Measurements from ENCODE around the gene HLF.

HLF gene

DNA sequence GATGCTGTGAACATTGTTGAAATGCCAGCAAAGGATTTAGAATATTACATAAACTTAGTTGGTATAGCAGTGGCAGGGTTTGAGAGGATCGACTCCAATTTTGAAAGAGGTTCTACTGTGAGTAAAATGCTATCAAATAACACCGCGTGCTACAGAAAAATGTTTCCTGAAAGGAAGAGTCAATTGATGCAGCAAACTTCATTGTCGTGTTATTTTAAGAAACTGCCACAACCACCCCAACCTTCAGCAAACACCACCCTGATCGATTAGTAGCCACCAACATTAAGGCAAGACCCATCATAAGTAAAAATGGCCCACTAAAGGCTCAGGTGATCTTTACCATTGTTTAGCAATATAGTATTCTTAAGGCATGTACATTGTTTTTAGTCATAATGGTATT lies 27.3 kb downstream of the HLF start:
- no peak for DNase-seq

DNA sequence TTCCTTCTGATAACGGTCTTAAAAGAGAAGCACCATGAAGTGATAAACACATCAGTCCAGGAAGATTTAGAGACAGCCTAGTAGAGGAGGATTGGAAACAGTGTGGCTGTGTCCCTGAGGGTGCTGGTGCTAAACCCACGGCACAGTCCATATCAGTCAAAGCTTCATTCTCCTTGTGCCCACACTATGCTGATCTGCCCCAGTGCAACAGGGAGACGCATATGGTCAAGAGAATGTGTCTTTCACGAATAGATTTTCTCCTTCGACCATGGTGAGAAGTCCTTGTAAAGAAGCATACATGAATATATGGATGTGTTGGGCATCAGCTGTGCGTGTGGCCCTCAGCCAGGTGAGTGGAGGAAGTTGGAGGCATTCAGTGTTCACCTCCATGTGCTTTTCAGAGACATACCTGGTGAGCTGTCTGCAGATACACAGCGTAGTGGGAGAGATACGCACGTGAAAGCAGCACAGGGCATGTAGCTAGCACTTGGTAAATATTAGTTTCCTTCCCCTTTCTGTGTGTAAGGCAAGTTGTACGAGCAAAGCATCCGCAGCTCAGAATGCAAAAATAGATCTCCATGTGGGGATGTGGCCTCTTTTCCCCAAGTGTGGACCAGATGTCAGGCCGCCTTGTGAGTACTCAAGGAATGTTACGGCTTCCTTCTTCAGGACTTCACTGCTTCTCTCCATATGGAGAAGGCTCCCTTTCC lies 29.4 kb downstream of the HLF start:
- no peak for DNase-seq

DNA sequence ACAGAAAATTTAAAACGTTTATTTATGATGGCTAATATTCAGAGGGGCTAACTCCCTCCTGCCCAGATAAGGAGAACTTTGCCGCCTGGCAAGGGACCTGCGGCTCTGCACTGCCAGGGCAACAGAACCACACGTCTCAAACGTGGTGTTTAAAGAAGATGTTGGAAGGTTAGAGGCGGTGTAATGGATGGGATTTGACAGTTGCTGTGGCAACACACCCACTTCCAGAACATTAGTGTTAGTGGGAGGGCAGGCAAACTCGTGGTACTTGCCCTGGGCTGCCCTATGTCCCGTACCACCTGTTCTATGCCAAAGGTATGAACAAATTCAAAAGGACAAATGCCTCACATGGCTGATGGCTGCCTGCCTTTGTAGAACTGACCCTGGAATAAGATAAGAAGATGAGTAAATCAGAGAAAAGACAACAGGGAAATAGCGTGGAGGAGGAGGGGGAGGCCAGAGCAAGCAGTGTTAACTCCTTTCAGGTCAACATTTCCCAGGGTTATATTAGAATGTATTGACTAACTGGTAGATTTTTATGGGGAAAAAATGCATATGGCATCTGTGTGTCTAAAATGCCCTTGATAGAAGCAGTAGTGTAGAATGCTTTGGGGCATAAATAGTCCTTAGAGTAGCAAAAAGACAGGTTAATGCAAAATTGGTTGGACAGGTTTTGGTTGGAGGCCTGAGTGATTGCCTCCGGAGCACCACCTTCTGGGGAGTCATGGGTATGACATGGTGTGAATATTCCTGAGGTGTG lies 30.8 kb downstream of the HLF start:
- DNase-seq, result peak; percentile 65

DNA sequence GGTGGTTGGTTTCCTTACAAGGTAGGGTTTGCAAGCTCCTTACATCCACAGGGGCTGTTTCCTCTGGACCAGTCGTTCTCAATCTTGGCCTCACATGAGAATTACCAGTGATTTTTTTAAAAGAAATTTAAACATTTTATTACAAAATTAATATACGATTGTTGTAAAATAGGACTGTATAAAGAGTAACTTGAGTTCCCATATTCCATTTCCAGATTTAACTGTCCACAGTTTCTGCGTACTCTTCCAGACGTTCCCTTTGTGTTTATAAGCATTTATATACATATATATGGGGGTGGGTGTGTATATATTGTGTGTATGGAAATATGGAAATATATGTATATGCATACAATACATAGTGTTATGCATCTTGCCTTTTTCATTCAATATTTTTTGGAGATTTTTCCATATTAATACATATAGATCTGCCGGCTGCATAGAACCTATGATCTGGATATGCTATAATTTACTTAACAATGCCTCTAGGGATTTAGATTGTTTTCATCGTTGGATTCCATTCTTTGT lies 31.5 kb downstream of the HLF start:
- DNase-seq, result no peak

DNA sequence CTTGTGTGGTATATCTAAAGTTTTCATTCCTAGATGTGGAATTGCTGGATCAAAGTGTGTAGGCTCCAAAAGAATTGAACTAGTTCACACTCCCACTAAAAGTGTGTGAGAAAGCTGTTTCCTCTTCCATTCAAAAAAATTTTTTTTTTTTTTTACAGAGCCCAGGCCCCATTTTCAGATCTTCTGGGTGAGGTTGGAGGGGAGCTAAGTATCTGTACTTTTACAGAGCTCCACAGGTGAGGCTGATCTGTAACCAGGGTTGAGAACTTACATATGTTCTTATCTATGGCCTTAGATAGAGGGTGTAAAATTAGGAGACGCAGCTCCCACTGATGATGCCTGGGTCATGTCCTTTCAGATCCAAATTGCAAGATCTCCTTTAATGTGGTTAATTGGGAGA lies 31.9 kb downstream of the HLF start:
- DNase-seq, result no peak

DNA sequence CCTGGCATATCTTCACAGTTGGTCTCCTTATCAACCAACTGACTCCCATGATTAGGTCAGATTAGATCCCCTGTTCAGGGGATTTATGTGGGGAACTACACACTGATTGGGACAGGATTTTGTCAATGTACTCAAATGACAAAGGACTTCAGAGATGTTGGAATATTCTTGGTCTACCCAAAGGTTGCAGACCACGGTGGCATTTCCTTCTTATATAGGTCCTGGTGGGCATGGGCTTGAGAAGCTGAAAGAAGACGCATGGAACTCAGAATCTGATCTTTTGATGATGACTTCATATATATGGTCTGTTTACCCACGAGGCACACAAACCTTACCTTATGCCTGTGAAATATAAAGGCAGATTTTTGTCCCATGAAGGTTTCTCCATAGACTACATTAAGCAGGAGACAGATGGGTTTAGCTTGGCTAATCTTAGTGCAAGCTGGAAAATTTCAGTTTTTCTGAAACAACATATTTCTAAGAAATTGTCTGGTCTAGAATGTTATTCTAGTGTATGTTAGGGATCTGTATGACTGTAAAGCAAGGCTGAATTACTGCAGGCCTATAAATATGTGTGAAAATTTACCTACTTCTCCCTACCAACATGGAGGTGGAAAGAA lies 33.5 kb downstream of the HLF start:
- no peak for DNase-seq

- no peak for DNase-seq
Observed at GRCh38 chr17:55299162-55299838, 34.5 kb downstream of the HLF start.

- no peak for DNase-seq
Observed at GRCh38 chr17:55299890-55300289, 35.1 kb downstream of the HLF start.

- DNase-seq, result no peak
Observed at GRCh38 chr17:55300479-55301290, 35.9 kb downstream of the HLF start.

- no peak for DNase-seq
Observed at GRCh38 chr17:55301521-55302406, 37.0 kb downstream of the HLF start.

DNA sequence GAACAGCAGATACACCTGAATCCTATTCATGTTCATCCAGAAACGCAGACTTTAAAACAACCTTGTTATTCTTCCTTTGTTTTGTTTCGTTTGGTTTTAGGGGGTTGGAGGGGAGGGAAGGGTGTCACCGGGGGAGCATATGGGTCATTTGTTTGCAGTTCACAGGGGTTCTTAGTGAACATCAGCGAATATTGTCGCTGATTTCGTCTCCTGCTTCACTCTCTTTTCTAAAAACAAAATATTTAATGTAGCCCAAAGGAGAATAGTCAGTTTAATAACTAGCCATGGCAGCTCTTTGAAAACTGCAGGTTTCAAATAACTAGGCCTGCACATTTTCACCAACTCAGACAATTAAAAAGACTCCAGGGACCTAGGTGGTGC lies 37.6 kb downstream of the HLF start:
- DNase-seq, result no peak

DNA sequence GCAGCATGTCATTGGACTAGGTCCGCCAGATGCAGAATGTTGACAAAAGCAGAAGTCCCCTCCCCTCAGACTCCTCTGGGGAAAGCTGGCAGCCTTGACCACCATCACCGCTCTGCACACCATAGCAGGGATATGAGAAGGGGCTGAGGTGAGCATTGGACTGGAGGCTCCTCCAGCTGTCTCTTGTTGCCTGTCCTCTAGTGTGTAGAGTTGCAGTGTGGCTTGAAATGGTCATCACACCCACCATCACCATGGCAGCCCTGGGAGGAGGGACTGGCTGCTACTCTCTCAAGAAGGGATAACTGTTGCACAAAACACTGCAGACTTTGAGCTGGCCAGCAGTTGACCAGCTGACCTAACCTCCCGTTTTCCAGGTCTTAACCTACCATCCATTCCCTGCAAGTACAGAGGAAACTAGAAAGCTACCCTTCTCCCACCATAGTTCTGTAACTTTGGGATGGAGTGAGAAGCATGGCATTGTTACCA lies 38.3 kb downstream of the HLF start:
- DNase-seq, result no peak

DNA sequence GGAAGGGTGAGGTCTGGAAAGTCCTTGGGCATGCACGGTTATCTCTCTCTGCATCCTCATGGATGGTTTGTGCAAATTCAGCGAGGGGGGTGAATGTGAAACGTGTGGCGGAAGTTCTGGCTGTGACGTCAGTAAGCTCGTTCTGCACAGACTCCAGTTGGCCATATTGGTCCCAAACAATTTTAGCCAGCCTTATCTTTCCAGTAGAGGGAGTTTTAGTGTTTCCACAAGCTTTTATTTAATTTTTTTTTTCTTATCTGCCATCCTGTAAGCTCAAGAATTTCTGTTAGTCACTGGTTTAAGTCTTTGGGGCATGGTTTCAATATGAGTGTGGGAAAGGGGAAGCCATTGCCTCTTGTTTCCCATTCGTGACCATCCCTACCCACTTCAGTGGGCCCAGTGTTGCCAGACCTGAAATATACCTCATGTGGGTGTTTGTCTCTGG lies 39.0 kb downstream of the HLF start:
- DNase-seq, result no peak

- DNase-seq, result no peak
Observed at GRCh38 chr17:55304171-55304859, 39.6 kb downstream of the HLF start.

DNA sequence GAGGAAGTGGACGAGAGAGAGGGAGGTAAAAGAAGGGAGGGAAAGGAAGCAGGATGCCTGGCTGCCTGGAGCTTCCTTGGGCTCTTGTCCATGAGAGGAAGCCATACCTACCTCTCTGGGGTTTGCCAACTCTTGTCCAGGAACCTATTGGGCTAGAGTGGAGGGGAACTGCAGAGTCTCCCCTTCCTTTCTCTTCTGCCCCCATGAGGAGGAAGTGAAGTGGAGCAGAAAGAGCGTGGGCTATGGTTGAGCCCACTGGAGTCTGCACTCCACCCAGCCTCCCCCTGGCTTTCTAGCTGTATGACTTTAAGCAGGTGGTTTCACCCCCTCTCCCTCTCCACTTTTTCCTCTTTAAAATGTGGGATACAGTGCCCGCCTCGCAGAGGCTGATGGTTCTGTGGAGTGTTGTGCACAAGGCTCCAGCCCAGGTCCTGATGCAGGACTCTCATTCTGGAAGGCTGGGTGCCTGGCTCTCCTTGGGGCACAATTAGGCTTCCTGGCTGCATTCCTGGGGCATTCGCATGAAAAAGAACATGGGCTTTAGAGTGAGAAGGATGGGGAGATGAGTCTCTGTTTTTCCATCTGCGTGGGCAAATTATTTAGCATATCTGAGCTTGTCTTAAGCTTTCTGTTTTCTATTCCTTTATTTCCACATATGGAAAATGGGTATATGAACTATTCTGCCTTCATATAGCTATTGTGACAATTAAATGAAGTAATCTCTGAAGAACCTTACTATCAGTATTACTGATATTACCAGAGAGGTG lies 40.7 kb downstream of the HLF start:
- no peak for DNase-seq

- no peak for DNase-seq
Observed at GRCh38 chr17:55307879-55308278, 43.1 kb downstream of the HLF start.

DNA sequence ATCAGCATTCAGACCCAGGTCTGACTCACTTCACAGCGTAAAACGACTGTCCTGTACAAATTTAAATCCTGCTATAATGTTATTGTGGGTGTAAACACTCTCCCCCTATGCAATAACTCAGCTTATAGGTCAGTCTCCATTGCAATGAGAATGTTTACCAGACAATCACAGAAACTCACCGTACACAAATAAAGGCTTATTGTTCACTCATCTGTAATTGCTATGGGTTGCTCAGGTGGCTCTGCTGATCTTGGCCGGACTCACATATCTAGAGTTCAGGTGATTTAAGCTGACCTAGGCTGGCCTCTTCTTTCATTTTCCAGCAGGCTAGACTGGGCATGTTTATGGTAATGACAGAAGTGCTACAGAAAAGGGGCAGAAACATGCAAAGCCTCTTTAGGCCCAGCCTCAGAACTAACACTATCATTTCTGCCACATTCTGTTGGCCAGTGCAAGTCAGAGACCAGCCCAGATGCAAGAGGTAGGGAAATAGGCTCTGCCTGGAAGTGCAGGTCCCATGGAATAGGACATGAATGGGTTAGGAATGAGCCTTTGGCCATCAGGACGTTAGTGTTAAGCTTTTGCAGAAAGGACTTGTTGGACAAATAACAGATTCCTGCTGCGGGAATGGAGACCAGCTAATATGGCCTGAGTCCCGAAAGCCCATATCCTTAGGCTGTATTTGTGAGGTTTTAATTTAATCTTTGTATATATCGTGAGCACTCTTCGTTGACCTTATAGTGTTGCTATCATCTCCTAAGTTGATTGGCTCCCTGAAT lies 44.0 kb downstream of the HLF start:
- no peak for DNase-seq

DNA sequence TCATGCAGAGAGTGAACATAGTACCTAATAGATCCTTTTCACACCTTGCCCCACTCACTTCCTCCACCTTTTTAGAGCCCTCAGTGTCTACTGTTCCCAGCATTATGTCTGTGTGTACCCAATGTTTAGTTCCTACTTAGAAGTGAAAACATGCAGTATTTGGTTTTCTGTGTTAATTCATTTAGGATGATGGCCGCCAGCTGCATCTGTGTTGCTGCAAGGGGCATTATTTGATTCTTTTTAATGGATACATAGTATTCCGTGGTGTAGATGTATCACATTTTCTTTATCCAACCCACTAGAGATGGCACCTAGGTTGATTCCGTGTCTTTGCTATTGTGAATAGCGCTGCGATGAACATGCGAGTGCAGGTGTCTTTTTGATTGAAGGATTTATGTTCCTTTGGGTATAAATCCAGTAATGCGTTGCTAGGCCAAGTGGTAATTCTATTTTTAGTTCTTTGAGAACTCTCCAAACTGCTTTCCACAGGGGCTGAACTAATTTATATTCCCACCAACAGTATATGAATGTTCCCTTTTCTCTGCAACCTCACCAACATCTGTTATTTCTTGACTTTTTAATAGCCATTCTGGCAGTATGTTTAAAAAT lies 47.1 kb downstream of the HLF start:
- no peak for DNase-seq

Data from CD4-positive, alpha-beta T cell treated with Interleukin-6 for 4 hours (primary cell).